SJCRH30 (cell line): ENCODE data around the gene UNC45B. TPM values are rescaled to one million over a fixed set of nuclear protein-coding genes. Genes with fewer than 3 reads are reported as not detected.

Experiments used
- DNase-seq, 2 experiments: peaks; one replicate each; pipeline ENCODE4 v3.0.0-alpha.2; 2015 to 2020
- H3K27ac ChIP-seq: fragments of 250-450 bp; sonication (Bioruptor Pico); 2 replicates; pipeline ENCODE4 v1.5.1; 2020; ENCODE audit warnings: mild to moderate bottlenecking, moderate library complexity
- H3K27me3 ChIP-seq: fragments of 250-450 bp; sonication (Bioruptor Pico); 2 replicates; pipeline ENCODE4 v1.5.1; 2020; ENCODE audit warnings: mild to moderate bottlenecking, moderate library complexity
- H3K36me3 ChIP-seq: fragments of 250-450 bp; sonication (Bioruptor Pico); 2 replicates; pipeline ENCODE4 v1.5.1; 2020; ENCODE audit warnings: mild to moderate bottlenecking, moderate library complexity
- H3K4me1 ChIP-seq: fragments of 250-450 bp; sonication (Bioruptor Pico); 2 replicates; pipeline ENCODE4 v1.5.1; 2020; ENCODE audit warnings: mild to moderate bottlenecking, moderate library complexity
- H3K4me3 ChIP-seq: fragments of 250-450 bp; sonication (Bioruptor Pico); 2 replicates; pipeline ENCODE4 v1.5.1; 2020; ENCODE audit warnings: mild to moderate bottlenecking, moderate library complexity
- H3K9me3 ChIP-seq: fragments of 250-450 bp; sonication (Bioruptor Pico); replicated peaks from 2 replicates; pipeline ENCODE4 v1.5.1; 2020; ENCODE audit warnings: mild to moderate bottlenecking, moderate library complexity
- total RNA-seq: library from RNA; depleted of rRNA; stranded (reverse); fragments of >200 nt; shearing (Covaris generic); gene quantifications from 2 replicates; pipeline ENCODE4 v1.2.3, GENCODE V29; 2014

UNC45B gene
- total RNA-seq, 1 experiment from 2014 or later = 0.24 TPM

- Histone ChIP-seq H3K27ac (no peak overlapping the region), H3K4me3 (no peak overlapping the region), H3K4me1 (no peaks in the 10 kb centered on the region), H3K36me3 (no peaks in the 10 kb centered on the region), H3K9me3 (no peaks in the 10 kb centered on the region), H3K27me3 (peaks cover 8% of the 10 kb centered on the region; the same call in 1 of the 2 replicates)
- DNase-seq = no peak
Measured at GRCh38 chr17:35154196-35155165, 6.9 kb downstream of the UNC45B start.

- H3K27me3 ChIP-seq = peaks cover 8% of the 10 kb centered on the region; the same call in 1 of the 2 replicates
Measured at GRCh38 chr17:35155246-35155645, 7.6 kb downstream of the UNC45B start.

GRCh38 chr17:35159940-35160339, 12.3 kb downstream of the UNC45B start:
- Histone ChIP-seq H3K27ac (no peak overlapping the region), H3K36me3 (no peaks in the 10 kb centered on the region), H3K4me1 (no peaks in the 10 kb centered on the region), H3K9me3 (no peaks in the 10 kb centered on the region), H3K27me3 (peaks cover 4% of the 10 kb centered on the region; the same call in 1 of the 2 replicates), H3K4me3 (no peak overlapping the region)
- no peak for DNase-seq

More at GRCh38 chr17:35155246-35155645, 7.6 kb downstream of the UNC45B start:
- no peak overlapping the region for H3K27ac ChIP-seq
- H3K36me3 ChIP-seq = no peaks in the 10 kb centered on the region
- no peak for DNase-seq
- no peak overlapping the region for H3K4me3 ChIP-seq
- no peaks in the 10 kb centered on the region for H3K9me3 ChIP-seq
- no peaks in the 10 kb centered on the region for H3K4me1 ChIP-seq

GRCh38 chr17:35160354-35161201, 13.0 kb downstream of the UNC45B start:
- H3K4me1 ChIP-seq = no peaks in the 10 kb centered on the region
- H3K36me3 ChIP-seq = no peaks in the 10 kb centered on the region
- H3K9me3 ChIP-seq = no peaks in the 10 kb centered on the region
- H3K27ac ChIP-seq = no peak overlapping the region
- no peak for DNase-seq
- no peak overlapping the region for H3K4me3 ChIP-seq
- peaks cover 4% of the 10 kb centered on the region; the same call in 1 of the 2 replicates for H3K27me3 ChIP-seq

- Histone ChIP-seq H3K4me3 (no peak overlapping the region), H3K27ac (no peak overlapping the region), H3K27me3 (peaks cover 4% of the 10 kb centered on the region; the same call in 1 of the 2 replicates), H3K4me1 (no peaks in the 10 kb centered on the region), H3K36me3 (no peaks in the 10 kb centered on the region), H3K9me3 (no peaks in the 10 kb centered on the region)
- no peak for DNase-seq
Measured at GRCh38 chr17:35161281-35161761, 13.7 kb downstream of the UNC45B start.

- no peaks in the 10 kb centered on the region for H3K9me3 ChIP-seq
- no peak overlapping the region for H3K4me3 ChIP-seq
- no peaks in the 10 kb centered on the region; the same call in 1 of the 2 replicates for H3K4me1 ChIP-seq
- H3K36me3 ChIP-seq = no peaks in the 10 kb centered on the region
- no peak overlapping the region for H3K27ac ChIP-seq
- H3K27me3 ChIP-seq = peaks cover 4% of the 10 kb centered on the region; the same call in 1 of the 2 replicates
- DNase-seq = no peak
Measured at GRCh38 chr17:35162755-35163154, 15.1 kb downstream of the UNC45B start.

- no peaks in the 10 kb centered on the region for H3K9me3 ChIP-seq
- H3K4me3 ChIP-seq = no peak overlapping the region
- no peak overlapping the region for H3K27ac ChIP-seq
- H3K36me3 ChIP-seq = no peaks in the 10 kb centered on the region
- H3K4me1 ChIP-seq = no peaks in the 10 kb centered on the region; the same call in 1 of the 2 replicates
- no peak for DNase-seq
- peaks cover 4% of the 10 kb centered on the region; the same call in 1 of the 2 replicates for H3K27me3 ChIP-seq
Measured at GRCh38 chr17:35163886-35164285, 16.3 kb downstream of the UNC45B start.

GRCh38 chr17:35164716-35165115, 17.1 kb downstream of the UNC45B start:
- peaks cover 6% of the 10 kb centered on the region; the same call in 1 of the 2 replicates for H3K27me3 ChIP-seq
- DNase-seq = no peak
- no peaks in the 10 kb centered on the region for H3K9me3 ChIP-seq
- H3K27ac ChIP-seq = no peak overlapping the region
- no peak overlapping the region for H3K4me3 ChIP-seq
- no peaks in the 10 kb centered on the region; the same call in 1 of the 2 replicates for H3K4me1 ChIP-seq
- no peaks in the 10 kb centered on the region for H3K36me3 ChIP-seq

- Histone ChIP-seq H3K4me1 (no peaks in the 10 kb centered on the region; the same call in 1 of the 2 replicates), H3K36me3 (no peaks in the 10 kb centered on the region), H3K27me3 (peaks cover 9% of the 10 kb centered on the region; the same call in 1 of the 2 replicates), H3K27ac (no peak overlapping the region), H3K4me3 (no peak overlapping the region), H3K9me3 (no peaks in the 10 kb centered on the region)
- no peak for DNase-seq
Measured at GRCh38 chr17:35166526-35166925, 18.9 kb downstream of the UNC45B start.

GRCh38 chr17:35167046-35167445, 19.4 kb downstream of the UNC45B start:
- peak in 1 of 2 experiments; percentile 18 for DNase-seq
- no peak overlapping the region for H3K27ac ChIP-seq
- no peaks in the 10 kb centered on the region; the same call in 1 of the 2 replicates for H3K4me1 ChIP-seq
- no peaks in the 10 kb centered on the region for H3K36me3 ChIP-seq
- no peak overlapping the region for H3K4me3 ChIP-seq
- H3K27me3 ChIP-seq = peaks cover 9% of the 10 kb centered on the region; the same call in 1 of the 2 replicates
- H3K9me3 ChIP-seq = no peaks in the 10 kb centered on the region

GRCh38 chr17:35167666-35168065, 20.0 kb downstream of the UNC45B start:
- DNase-seq = peak in 1 of 2 experiments; percentile 30
- H3K4me1 ChIP-seq = no peaks in the 10 kb centered on the region; the same call in 1 of the 2 replicates
- H3K4me3 ChIP-seq = no peak overlapping the region
- no peaks in the 10 kb centered on the region for H3K9me3 ChIP-seq
- no peak overlapping the region for H3K27ac ChIP-seq
- no peaks in the 10 kb centered on the region for H3K36me3 ChIP-seq
- peaks cover 7% of the 10 kb centered on the region; the same call in 1 of the 2 replicates for H3K27me3 ChIP-seq

GRCh38 chr17:35169835-35170363, 22.3 kb downstream of the UNC45B start:
- Histone ChIP-seq H3K4me1 (no peaks in the 10 kb centered on the region; the same call in 1 of the 2 replicates), H3K36me3 (no peaks in the 10 kb centered on the region), H3K27ac (no peak overlapping the region), H3K4me3 (no peak overlapping the region), H3K27me3 (0 out of 2 replicates have a peak, but pooled peaks cover 5% of the 10 kb centered on the region), H3K9me3 (no peaks in the 10 kb centered on the region)
- no peak for DNase-seq

- peak in 1 of 2 experiments; percentile 30 for DNase-seq
- Histone ChIP-seq H3K9me3 (no peaks in the 10 kb centered on the region), H3K4me1 (no peaks in the 10 kb centered on the region; the same call in 1 of the 2 replicates), H3K27ac (no peak overlapping the region), H3K4me3 (no peak overlapping the region), H3K36me3 (no peaks in the 10 kb centered on the region), H3K27me3 (0 out of 2 replicates have a peak, but pooled peaks cover 5% of the 10 kb centered on the region)
Measured at GRCh38 chr17:35170968-35171771, 23.6 kb downstream of the UNC45B start.
